AG09309 (cell line): Measurements from ENCODE around the gene TEDDM1.
"Not testable (repeated sequence)": the region's sequence is repeated elsewhere in the genome, so short reads cannot be mapped to it uniquely, and the experiment has no call there.

Experiments used
- DNase-seq: peaks from one replicate; pipeline ENCODE4 v3.0.0-alpha.2; 2010; ENCODE audit warnings: low read depth
- H3K4me3 ChIP-seq: 2 replicates; pipeline ENCODE4 v1.5.1; 2011; ENCODE audit warnings: mild to moderate bottlenecking, low read depth, low read length, moderate library complexity; ENCODE audit not compliant: control insufficient read depth
- TF ChIP-seq, protein P1 (sequence below): IDR thresholded peaks from 2 replicates; pipeline ENCODE4 v1.5.1; 2011; ENCODE audit warnings: mild to moderate bottlenecking, low read depth, low read length, inconsistent platforms; ENCODE audit not compliant: insufficient read depth, control insufficient read depth; ENCODE audit errors: missing control alignments

The TEDDM1 gene

DNA sequence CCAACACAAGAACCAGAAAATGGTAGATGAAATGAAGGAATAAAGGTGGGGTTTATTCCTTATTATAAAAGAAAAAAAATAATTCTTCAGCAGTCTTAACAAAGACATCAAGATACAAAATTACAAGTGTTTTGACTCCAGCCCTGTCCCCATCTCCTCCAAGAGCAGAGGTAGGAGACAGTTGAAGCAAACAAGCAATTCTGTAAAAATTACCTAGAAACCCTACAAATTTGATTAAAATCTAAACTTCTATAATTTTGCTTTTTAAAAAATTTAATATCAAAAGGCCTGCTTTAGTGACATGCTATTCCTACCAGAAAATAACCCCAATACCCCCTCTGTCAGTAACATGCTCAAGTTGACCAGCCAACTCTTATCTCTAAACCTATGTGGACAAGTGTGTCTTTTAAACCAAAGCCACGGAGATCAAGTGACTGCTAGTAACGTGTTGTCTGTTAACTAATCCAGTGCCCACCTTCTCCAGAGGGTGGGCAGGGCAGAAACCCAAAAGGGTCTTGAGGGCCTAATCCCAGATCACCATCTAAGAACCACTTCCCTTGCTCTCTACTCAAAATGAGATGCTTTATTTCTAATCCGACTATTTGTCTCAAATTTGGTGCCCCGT is 17.3 kb downstream of the TEDDM1 start:
- no peak overlapping the region for H3K4me3 ChIP-seq
- no peak for DNase-seq
- TF ChIP-seq, protein P1, sequence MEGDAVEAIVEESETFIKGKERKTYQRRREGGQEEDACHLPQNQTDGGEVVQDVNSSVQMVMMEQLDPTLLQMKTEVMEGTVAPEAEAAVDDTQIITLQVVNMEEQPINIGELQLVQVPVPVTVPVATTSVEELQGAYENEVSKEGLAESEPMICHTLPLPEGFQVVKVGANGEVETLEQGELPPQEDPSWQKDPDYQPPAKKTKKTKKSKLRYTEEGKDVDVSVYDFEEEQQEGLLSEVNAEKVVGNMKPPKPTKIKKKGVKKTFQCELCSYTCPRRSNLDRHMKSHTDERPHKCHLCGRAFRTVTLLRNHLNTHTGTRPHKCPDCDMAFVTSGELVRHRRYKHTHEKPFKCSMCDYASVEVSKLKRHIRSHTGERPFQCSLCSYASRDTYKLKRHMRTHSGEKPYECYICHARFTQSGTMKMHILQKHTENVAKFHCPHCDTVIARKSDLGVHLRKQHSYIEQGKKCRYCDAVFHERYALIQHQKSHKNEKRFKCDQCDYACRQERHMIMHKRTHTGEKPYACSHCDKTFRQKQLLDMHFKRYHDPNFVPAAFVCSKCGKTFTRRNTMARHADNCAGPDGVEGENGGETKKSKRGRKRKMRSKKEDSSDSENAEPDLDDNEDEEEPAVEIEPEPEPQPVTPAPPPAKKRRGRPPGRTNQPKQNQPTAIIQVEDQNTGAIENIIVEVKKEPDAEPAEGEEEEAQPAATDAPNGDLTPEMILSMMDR: no peak

DNA sequence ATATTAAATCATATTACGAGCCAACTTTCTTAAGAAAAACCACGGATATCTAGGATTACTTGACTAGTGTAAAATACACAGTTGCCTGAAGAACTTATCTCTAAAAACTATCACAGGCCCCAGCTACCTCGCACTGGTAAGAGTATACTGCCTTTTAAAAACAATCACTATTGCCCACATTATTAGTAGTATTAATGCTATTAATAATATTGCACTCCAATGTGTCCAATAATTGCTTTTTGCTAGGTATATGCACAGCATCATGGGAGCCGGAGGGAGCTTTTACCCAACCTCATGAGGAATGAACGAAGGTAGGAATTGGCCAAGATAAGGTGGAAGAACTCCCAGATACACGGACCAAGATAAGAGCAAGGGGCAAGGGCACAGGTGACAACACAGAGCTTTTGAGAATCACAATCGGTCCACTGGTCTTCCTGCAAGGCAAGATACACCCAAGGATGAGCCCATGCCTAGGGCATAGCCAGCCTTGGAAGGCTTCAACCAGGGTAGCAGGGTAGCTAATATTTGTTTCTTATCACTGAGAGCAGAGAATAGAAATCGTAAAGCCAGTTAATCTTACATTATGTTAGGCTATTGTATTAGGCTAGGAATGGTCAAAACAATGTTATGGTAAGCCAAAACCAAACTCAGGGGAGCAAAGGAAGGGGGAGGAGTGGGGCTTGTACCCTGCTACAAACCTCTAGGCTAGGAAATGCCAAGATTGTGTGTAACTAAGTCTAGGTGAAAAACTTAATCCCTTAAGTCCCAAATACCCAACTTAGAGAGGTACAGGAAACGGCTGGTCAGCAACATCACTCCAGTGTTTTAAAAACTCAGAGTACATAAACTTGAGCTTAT is 18.3 kb downstream of the TEDDM1 start:
- no peak overlapping the region for H3K4me3 ChIP-seq
- TF ChIP-seq, protein P1: no peak
- no peak for DNase-seq

GRCh38 chr1:182380199-182380598 is 20.3 kb downstream of the TEDDM1 start:
- no peak for DNase-seq
- no peak overlapping the region for H3K4me3 ChIP-seq
- TF ChIP-seq, protein P1: no peak

GRCh38 chr1:182379781-182380180 is 20.7 kb downstream of the TEDDM1 start:
- DNase-seq: not testable (repeated sequence)

GRCh38 chr1:182376936-182377574 is 23.4 kb downstream of the TEDDM1 start:
- no peak for DNase-seq
- H3K4me3 ChIP-seq: no peak overlapping the region
- TF ChIP-seq, protein P1: no peak

More at GRCh38 chr1:182379781-182380180, 20.7 kb downstream of the TEDDM1 start:
- H3K4me3 ChIP-seq: not testable (repeated sequence)

- TF ChIP-seq, protein P1: no peak
- H3K4me3 ChIP-seq: no peak overlapping the region
- DNase-seq: no peak
Observed at GRCh38 chr1:182374101-182374834, 26.2 kb downstream of the TEDDM1 start.
